ENCODE data around the gene EPAS1. TPM values are rescaled to one million over a fixed set of nuclear protein-coding genes. Genes with fewer than 3 reads are reported as not detected.

The EPAS1 gene
- polyA plus RNA-seq, 2 donors = 24.7 to 47.4 TPM

GRCh38 chr2:46335391-46336282 is 38.4 kb downstream of the EPAS1 start:
- Histone ChIP-seq H3K36me3 (ENCODE audit: control insufficient read depth in 2 of 2, insufficient read depth in 2 of 2, low read length in 1 of 2) (no peaks in the 10 kb centered on the region), H3K9me3 (ENCODE audit: control insufficient read depth in 2 of 2, insufficient read depth in 1 of 2, low read depth in 1 of 2, low read length in 1 of 2) (no peaks in the 10 kb centered on the region), H3K4me1 (ENCODE audit: control insufficient read depth in 2 of 2, insufficient read depth in 2 of 2, low read length in 1 of 2) (peaks cover 5 to 23% of the 10 kb centered on the region in 2 donors), H3K27ac (ENCODE audit: low read depth in 2 of 2, low read length in 1 of 2) (peak overlapping the region; percentile 36 to 57), H3K27me3 (ENCODE audit: control insufficient read depth in 1 of 2, insufficient read depth in 2 of 2, low read length in 2 of 2) (no peaks in the 10 kb centered on the region), H3K4me3 (ENCODE audit: low read depth in 1 of 2, low read length in 2 of 2) (no peak overlapping the region)
- WGBS, 2 donors = 43 to 55% methylated on average over 22 of the region's 22 CpGs

- Histone ChIP-seq H3K4me1 (ENCODE audit: control insufficient read depth in 2 of 2, insufficient read depth in 2 of 2, low read length in 1 of 2) (peaks cover 3 to 19% of the 10 kb centered on the region in 2 donors), H3K9me3 (ENCODE audit: control insufficient read depth in 2 of 2, insufficient read depth in 1 of 2, low read depth in 1 of 2, low read length in 1 of 2) (no peaks in the 10 kb centered on the region), H3K36me3 (ENCODE audit: control insufficient read depth in 2 of 2, insufficient read depth in 2 of 2, low read length in 1 of 2) (no peaks in the 10 kb centered on the region), H3K4me3 (ENCODE audit: low read depth in 1 of 2, low read length in 2 of 2) (no peak overlapping the region), H3K27me3 (ENCODE audit: control insufficient read depth in 1 of 2, insufficient read depth in 2 of 2, low read length in 2 of 2) (no peaks in the 10 kb centered on the region), H3K27ac (ENCODE audit: low read depth in 2 of 2, low read length in 1 of 2) (peak overlapping the region; percentile 36 to 51)
- WGBS, 2 donors = 32 to 58% methylated on average over 4 of the region's 4 CpGs
Observed at GRCh38 chr2:46336283-46336959, 39.2 kb downstream of the EPAS1 start.

GRCh38 chr2:46337208-46337994 is 40.2 kb downstream of the EPAS1 start:
- H3K27ac ChIP-seq (ENCODE audit: low read depth in 2 of 2, low read length in 1 of 2) = no peak overlapping the region

GRCh38 chr2:46338674-46339073 is 41.5 kb downstream of the EPAS1 start:
- Histone ChIP-seq H3K27ac (ENCODE audit: low read depth in 2 of 2, low read length in 1 of 2) (no peak overlapping the region), H3K27me3 (ENCODE audit: control insufficient read depth in 1 of 2, insufficient read depth in 2 of 2, low read length in 2 of 2) (no peaks in the 10 kb centered on the region), H3K4me3 (ENCODE audit: low read depth in 1 of 2, low read length in 2 of 2) (no peak overlapping the region), H3K4me1 (ENCODE audit: control insufficient read depth in 2 of 2, insufficient read depth in 2 of 2, low read length in 1 of 2) (peaks cover 3 to 6% of the 10 kb centered on the region in 2 donors), H3K36me3 (ENCODE audit: control insufficient read depth in 2 of 2, insufficient read depth in 2 of 2, low read length in 1 of 2) (no peaks in the 10 kb centered on the region), H3K9me3 (ENCODE audit: control insufficient read depth in 2 of 2, insufficient read depth in 1 of 2, low read depth in 1 of 2, low read length in 1 of 2) (no peaks in the 10 kb centered on the region)
- 42 to 43% methylated on average over 4 of the region's 4 CpGs for WGBS, 2 donors

More at GRCh38 chr2:46337208-46337994, 40.2 kb downstream of the EPAS1 start:
- Histone ChIP-seq H3K9me3 (ENCODE audit: control insufficient read depth in 2 of 2, insufficient read depth in 1 of 2, low read depth in 1 of 2, low read length in 1 of 2) (no peaks in the 10 kb centered on the region), H3K36me3 (ENCODE audit: control insufficient read depth in 2 of 2, insufficient read depth in 2 of 2, low read length in 1 of 2) (no peaks in the 10 kb centered on the region), H3K4me1 (ENCODE audit: control insufficient read depth in 2 of 2, insufficient read depth in 2 of 2, low read length in 1 of 2) (peaks cover 3 to 14% of the 10 kb centered on the region in 2 donors), H3K27me3 (ENCODE audit: control insufficient read depth in 1 of 2, insufficient read depth in 2 of 2, low read length in 2 of 2) (no peaks in the 10 kb centered on the region), H3K4me3 (ENCODE audit: low read depth in 1 of 2, low read length in 2 of 2) (no peak overlapping the region)
- WGBS, 2 donors = 48 to 58% methylated on average over 11 of the region's 11 CpGs

- no peaks in the 10 kb centered on the region for H3K36me3 ChIP-seq (ENCODE audit: control insufficient read depth in 2 of 2, insufficient read depth in 2 of 2, low read length in 1 of 2)
- no peak overlapping the region for H3K4me3 ChIP-seq (ENCODE audit: low read depth in 1 of 2, low read length in 2 of 2)
- H3K27me3 ChIP-seq (ENCODE audit: control insufficient read depth in 1 of 2, insufficient read depth in 2 of 2, low read length in 2 of 2) = no peaks in the 10 kb centered on the region
- H3K4me1 ChIP-seq (ENCODE audit: control insufficient read depth in 2 of 2, insufficient read depth in 2 of 2, low read length in 1 of 2) = peaks cover 2 to 3% of the 10 kb centered on the region in 2 donors
- WGBS, 2 donors = 66 to 76% methylated on average over 6 of the region's 6 CpGs
- no peaks in the 10 kb centered on the region for H3K9me3 ChIP-seq (ENCODE audit: control insufficient read depth in 2 of 2, insufficient read depth in 1 of 2, low read depth in 1 of 2, low read length in 1 of 2)
- no peak overlapping the region for H3K27ac ChIP-seq (ENCODE audit: low read depth in 2 of 2, low read length in 1 of 2)
Observed at GRCh38 chr2:46339200-46339599, 42.0 kb downstream of the EPAS1 start.

- Histone ChIP-seq H3K36me3 (ENCODE audit: control insufficient read depth in 2 of 2, insufficient read depth in 2 of 2, low read length in 1 of 2) (no peaks in the 10 kb centered on the region), H3K4me1 (ENCODE audit: control insufficient read depth in 2 of 2, insufficient read depth in 2 of 2, low read length in 1 of 2) (peaks cover 2 to 3% of the 10 kb centered on the region in 2 donors), H3K4me3 (ENCODE audit: low read depth in 1 of 2, low read length in 2 of 2) (no peak overlapping the region), H3K27ac (ENCODE audit: low read depth in 2 of 2, low read length in 1 of 2) (peak overlapping the region in 1 of 2 donors; percentile 52), H3K9me3 (ENCODE audit: control insufficient read depth in 2 of 2, insufficient read depth in 1 of 2, low read depth in 1 of 2, low read length in 1 of 2) (no peaks in the 10 kb centered on the region), H3K27me3 (ENCODE audit: control insufficient read depth in 1 of 2, insufficient read depth in 2 of 2, low read length in 2 of 2) (no peaks in the 10 kb centered on the region)
- WGBS, 2 donors = 78% methylated on average over 12 of the region's 12 CpGs
Observed at GRCh38 chr2:46339676-46340459, 42.7 kb downstream of the EPAS1 start.

- 87 to 88% methylated on average over 4 of the region's 4 CpGs for WGBS, 2 donors
- H3K27ac ChIP-seq (ENCODE audit: low read depth in 2 of 2, low read length in 1 of 2) = no peak overlapping the region
Observed at GRCh38 chr2:46340740-46341420, 43.7 kb downstream of the EPAS1 start.

GRCh38 chr2:46342566-46343315 is 45.5 kb downstream of the EPAS1 start:
- no peak overlapping the region for H3K4me3 ChIP-seq (ENCODE audit: low read depth in 1 of 2, low read length in 2 of 2)
- H3K4me1 ChIP-seq (ENCODE audit: control insufficient read depth in 2 of 2, insufficient read depth in 2 of 2, low read length in 1 of 2) = peaks cover 0 to 3% of the 10 kb centered on the region in 2 donors
- 80 to 84% methylated on average over 9 of the region's 9 CpGs for WGBS, 2 donors
- no peaks in the 10 kb centered on the region for H3K27me3 ChIP-seq (ENCODE audit: control insufficient read depth in 1 of 2, insufficient read depth in 2 of 2, low read length in 2 of 2)
- H3K27ac ChIP-seq (ENCODE audit: low read depth in 2 of 2, low read length in 1 of 2) = no peak overlapping the region
- no peaks in the 10 kb centered on the region for H3K9me3 ChIP-seq (ENCODE audit: control insufficient read depth in 2 of 2, insufficient read depth in 1 of 2, low read depth in 1 of 2, low read length in 1 of 2)
- H3K36me3 ChIP-seq (ENCODE audit: control insufficient read depth in 2 of 2, insufficient read depth in 2 of 2, low read length in 1 of 2) = peaks cover 0 to 9% of the 10 kb centered on the region in 2 donors

More at GRCh38 chr2:46340740-46341420, 43.7 kb downstream of the EPAS1 start:
- Histone ChIP-seq H3K9me3 (ENCODE audit: control insufficient read depth in 2 of 2, insufficient read depth in 1 of 2, low read depth in 1 of 2, low read length in 1 of 2) (no peaks in the 10 kb centered on the region), H3K36me3 (ENCODE audit: control insufficient read depth in 2 of 2, insufficient read depth in 2 of 2, low read length in 1 of 2) (no peaks in the 10 kb centered on the region), H3K4me1 (ENCODE audit: control insufficient read depth in 2 of 2, insufficient read depth in 2 of 2, low read length in 1 of 2) (peaks cover 2 to 3% of the 10 kb centered on the region in 2 donors), H3K4me3 (ENCODE audit: low read depth in 1 of 2, low read length in 2 of 2) (no peak overlapping the region), H3K27me3 (ENCODE audit: control insufficient read depth in 1 of 2, insufficient read depth in 2 of 2, low read length in 2 of 2) (no peaks in the 10 kb centered on the region)

Data from esophagus (tissue), 2 donors.